Measurements from ENCODE around the gene ABHD10.

The ABHD10 gene

DNA sequence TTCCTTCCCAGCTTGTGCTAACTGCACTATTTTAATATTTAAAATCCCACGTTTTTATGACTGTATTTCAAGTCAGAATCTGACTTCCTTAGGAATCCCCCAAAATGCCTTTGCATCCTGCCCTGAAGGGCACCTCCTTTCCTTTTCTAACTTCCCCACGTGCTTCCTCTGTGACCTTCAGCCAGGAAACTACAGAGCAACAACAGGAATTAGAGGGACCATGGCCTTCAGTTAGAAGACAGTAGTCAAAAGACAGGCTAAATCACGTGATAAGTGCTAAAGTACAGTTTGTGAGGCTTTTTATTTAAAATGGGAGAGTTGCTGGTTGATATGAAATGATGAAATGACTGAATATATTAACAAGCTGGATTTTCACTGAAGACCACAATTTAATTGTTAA, 11.8 kb upstream of the ABHD10 start:
- no peak for DNase-seq

- peak; percentile 18 to 69 for DNase-seq
Measured at GRCh38 chr3:111967651-111968274, 11.1 kb upstream of the ABHD10 start.

DNA sequence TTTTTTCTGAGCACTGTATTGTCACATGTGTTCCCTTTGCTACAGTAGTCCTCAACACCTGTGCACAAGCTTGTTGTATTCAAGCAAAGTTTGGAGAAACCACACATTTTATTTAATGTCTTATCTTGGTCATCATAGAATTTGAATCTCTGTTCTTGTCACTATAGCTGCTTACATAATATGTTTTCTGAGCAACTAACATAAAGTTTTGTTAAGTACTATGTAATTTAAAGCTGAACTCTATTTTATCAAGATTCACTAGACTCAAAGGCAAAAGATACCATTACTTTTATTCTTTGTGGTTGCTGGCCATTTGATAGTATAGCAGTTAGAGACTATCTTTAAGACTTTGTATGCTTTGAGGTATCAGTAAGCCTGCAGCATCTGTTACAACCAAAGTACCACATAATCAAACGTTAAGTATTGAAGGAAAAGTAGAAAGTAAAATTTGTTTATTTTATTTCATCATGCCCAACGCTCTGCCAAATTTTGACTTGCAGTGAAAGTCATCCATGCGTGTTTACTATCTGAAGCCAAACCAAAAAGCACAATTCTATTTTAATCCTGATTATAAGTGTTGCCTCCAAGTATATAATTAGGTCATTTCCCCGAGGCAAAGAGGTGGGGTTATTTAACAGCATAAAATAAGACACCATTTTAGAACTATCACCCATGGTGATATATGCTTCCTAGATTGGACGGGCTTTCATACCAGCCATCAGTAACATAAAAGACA, 10.3 kb upstream of the ABHD10 start:
- DNase-seq: no peak

- no peak for DNase-seq
Measured at GRCh38 chr3:111970376-111970775, 8.4 kb upstream of the ABHD10 start.

DNA sequence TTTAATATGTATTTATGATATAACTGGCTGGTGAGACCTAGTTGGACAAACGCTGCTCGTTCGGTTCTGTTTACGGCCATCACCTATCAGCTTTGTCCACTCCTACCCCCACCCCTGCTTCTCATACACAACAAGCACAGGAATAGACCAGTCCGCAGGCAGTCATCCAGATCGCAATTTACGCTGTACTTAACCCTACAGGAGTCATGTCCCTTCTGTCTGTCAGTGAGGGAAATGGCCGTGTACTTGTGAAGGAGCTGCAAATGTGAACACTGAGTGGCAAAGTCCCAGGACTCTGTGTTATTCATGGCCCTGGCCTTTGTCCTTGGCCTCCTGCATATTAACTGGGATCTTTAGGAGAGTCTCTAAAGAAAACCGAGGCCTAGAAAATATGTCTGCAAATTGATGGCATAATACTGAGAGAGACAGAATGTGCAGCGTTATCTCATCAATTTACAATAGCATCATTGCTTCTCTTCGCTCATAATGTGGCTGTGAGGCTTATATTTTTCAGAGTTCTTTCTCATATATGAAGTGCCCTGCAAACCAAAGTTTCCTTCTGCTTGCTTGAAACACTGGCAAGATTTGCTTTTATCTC, 7.2 kb upstream of the ABHD10 start:
- DNase-seq: no peak

- DNase-seq: no peak
Measured at GRCh38 chr3:111972891-111973290, 5.9 kb upstream of the ABHD10 start.

DNA sequence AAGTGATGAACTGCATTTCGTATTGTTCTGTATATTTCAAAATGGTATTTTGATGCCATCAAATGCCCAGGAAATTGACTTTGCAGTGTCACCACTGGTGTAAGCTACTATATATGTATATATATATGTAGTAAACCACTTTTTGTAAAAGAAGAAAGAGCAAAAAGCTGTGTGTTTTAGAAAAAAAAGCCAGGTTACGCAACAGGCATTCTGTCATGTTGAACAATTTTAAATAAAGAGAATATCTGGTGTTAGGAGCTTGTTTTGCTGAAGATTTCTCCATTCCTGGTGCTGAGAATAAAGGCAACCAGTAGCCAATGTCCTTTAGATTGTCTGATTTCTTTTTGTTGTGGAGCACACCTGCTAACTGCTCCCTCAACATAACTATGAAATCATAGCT, 3.7 kb upstream of the ABHD10 start:
- DNase-seq: no peak

GRCh38 chr3:111976254-111976653, 2.6 kb upstream of the ABHD10 start:
- DNase-seq: no peak

GRCh38 chr3:111979434-111980038, 710 bp downstream of the ABHD10 start:
- peak in 1 of 2 donors; percentile 44 for DNase-seq

DNA sequence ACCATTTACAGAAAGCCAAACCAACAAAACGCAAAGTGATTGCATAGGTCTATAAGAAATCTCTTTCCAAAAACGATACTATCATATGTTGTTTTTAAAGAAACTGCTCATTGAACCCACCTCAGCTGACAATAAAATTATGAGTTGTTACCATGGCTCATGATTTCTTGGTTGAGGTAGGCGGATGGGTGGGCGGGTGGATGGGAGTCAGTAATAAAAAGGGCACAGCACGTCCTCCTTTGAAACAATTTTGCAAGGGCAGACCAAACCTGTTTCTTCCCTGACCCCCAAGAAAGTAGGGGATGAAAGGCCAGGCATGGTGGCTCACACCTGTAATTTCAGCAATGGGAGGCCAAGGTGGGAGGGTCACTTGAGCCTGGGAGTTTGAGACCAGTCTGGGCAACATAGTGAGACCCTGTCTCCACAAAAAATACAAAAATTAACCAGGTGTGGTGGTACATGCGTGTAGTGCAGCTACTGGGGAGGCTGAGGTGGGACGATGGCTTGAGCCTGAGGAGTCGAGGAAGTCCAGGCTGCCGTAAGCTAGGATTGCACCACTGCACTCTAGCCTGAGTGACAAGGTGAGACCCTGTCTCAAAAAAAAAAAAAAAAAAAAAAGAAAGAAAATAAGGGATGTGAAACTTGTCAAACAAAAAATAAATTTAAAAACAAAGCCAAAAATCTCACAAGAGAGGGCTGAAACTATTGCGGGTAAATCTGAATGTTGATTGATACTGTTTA, 2.1 kb downstream of the ABHD10 start:
- no peak for DNase-seq

GRCh38 chr3:111981457-111981763, 2.6 kb downstream of the ABHD10 start:
- no peak for DNase-seq

DNA sequence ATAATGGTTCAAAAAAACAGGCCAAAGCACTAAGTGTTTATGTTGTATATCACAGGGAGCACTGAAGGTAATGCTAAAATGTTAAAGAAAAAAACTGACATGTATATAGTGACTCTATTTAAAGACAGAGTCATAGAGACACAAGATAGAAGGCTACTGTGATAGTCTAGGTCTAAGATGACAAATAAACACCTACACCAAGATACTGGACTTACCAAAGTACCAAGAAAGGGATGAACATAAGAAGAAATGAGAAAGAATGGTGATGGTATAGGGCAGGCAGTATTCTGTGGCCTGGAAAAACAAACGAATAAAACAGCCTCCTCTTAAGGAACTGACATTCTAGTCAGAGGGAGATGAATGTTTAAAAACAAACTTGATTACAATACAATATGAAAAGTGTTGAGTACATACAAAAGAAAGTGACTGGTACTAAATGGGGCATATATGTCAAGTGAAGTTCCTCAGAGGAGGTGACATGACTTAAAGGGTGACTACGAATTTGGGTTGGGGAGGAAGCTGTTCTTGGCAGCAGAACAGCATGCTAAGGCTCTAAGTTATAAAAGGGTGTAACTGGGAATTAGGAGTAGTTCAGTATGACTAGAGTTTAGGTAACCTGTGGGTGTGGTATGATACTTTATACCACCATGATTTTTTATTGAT, 5.9 kb downstream of the ABHD10 start:
- no peak for DNase-seq

GRCh38 chr3:111986800-111987199, 8.0 kb downstream of the ABHD10 start:
- DNase-seq: no peak

DNA sequence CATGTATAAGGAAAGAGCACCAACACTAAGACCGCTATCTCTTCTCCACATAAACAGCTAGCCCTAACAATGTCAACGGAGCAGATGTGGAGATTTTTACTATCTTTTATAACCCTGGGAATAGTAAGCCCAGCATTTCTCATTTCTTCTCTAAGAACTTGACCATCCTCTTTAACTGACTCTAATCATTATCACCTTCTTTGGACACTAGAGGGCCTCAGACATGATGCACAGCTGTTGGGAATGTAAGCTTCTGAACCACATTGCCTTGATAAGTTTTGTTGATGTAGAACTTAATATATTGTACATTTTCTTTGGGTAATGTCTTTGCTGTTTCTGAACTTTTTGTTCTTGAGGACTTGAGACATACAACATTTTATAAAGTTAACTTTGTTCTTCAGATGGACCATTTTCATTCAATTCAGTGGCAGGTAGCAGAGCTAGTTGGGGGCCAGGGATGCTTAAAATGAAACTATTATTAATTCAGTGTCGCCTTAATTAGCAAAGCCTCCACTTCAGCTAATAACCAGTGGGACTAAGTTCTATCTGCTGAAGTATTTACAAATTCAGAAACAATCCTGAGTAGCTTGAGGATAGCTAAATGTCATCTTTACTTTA, 10.3 kb downstream of the ABHD10 start:
- DNase-seq: peak in 1 of 2 donors; percentile 32

DNA sequence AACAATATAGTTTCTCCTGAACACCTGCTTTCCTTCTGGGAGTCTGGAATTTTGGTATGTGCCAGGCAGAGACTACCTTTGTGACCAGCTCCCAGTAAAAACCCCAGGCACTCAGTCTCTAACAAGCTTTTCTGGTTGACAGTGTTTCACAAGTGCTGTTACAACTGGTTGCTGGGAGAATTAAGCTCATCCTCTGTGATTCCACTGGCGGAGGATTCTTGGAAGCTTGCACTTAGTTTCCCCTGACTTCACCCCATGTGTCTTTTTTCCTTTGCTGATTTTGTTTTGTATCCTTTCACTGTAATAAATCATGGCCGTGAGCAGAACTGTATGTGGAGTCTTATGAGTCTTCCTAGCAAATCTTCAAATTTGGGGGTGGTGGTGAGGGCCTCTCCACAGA, 14.2 kb downstream of the ABHD10 start:
- DNase-seq: no peak

GRCh38 chr3:111998636-111999483, 20.0 kb downstream of the ABHD10 start, which contains the start of gene TAGLN3:
TSS of gene TAGLN3 (plus strand) at chr3:111998922. CDS start at chr3:111999423, 501 bp downstream.
- DNase-seq: no peak

- no peak for DNase-seq
Measured at GRCh38 chr3:111999484-112000324, 20.9 kb downstream of the ABHD10 start.

DNA sequence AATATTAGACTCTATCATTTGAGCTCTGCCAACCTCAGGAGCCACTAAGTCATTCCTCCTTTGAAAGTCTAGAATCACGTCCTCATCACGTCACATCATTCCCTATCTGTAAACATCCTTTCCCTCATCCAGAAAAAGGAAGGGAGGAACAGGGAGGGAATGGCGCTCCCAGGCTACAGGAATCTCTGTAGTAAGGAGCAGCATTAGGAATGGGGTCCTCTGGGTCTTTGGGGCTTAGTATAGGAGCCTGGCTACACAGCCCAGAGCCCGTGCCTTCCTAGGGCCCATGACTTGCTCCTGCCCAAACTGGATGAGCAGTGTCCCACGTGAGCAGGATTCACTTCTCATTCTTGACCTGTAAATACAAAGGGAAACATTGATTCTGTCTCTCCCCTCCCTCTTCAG, 21.5 kb downstream of the ABHD10 start:
- DNase-seq: no peak

DNA sequence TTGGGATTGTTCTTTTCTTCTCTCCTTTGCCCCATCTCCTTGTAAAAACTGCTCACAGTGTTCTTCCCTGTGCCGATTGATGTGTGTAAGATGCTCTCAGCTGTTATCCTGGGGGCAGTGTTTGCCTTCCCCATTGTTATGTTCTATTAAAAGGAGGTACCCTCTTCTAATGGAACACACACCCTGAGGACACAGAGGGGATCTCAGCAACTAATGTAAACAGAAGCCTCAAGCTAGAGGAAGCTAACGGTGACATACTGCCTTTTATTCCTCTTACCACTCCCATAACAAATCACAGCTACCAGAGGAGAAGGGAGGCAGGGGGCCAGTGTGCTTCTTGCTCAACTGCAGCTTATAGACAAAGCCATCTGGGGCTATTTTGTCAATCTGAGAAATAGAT, 22.1 kb downstream of the ABHD10 start:
- DNase-seq: no peak

DNA sequence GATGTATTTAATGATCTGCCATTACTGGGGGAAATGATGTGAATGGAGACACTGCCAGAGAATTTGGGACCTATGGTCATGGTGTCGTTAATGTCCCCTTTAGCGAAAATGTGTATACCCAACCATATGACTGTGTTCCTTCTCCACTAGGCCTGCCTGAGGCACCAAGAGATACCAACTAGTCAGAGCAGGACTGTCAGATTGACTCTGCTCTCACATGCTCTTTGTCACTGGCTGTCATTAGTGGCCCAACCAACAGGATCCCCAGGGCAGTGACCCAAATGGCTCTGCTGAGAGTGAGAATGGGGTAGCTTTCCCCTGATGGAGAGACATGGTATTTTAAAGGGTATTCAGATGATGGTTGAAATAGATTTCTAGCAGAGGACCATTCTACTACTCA, 22.7 kb downstream of the ABHD10 start:
- DNase-seq: no peak
